ENCODE data around the gene TMEM218. TPM values are rescaled to one million over a fixed set of nuclear protein-coding genes. Genes with fewer than 3 reads are reported as not detected.
A peak's percentile ranks its signal among the peaks of the same experiment; 100 is the strongest.
"Not testable (repeated sequence)": the region's sequence is repeated elsewhere in the genome, so short reads cannot be mapped to it uniquely, and the experiment has no call there.

The TMEM218 gene
- total RNA-seq, 2 experiments from 2014 or later = 14.9 to 17.4 TPM

- Mint-ChIP-seq H3K27ac (no peak overlapping the region), H3K4me3 (no peak overlapping the region), H3K4me1 (ENCODE audit: low read depth) (no peaks in the 10 kb centered on the region), H3K9me3 (ENCODE audit: insufficient read depth) (no peaks in the 10 kb centered on the region), H3K27me3 (ENCODE audit: low read depth) (no peaks in the 10 kb centered on the region), H3K36me3 (ENCODE audit: low read depth) (peaks cover 20% of the 10 kb centered on the region)
- DNase-seq = no peak
- ChIA-PET CTCF (no interaction called here), POLR2A (no interaction called here)
- ATAC-seq = no peak
These were observed 9.8 kb downstream of the TMEM218 start for GRCh38 chr11:125101596-125101995.

- Mint-ChIP-seq H3K36me3 (ENCODE audit: low read depth) (peaks cover 25% of the 10 kb centered on the region), H3K4me1 (ENCODE audit: low read depth) (no peaks in the 10 kb centered on the region), H3K4me3 (no peak overlapping the region), H3K27ac (no peak overlapping the region), H3K27me3 (ENCODE audit: low read depth) (no peaks in the 10 kb centered on the region), H3K9me3 (ENCODE audit: insufficient read depth) (no peaks in the 10 kb centered on the region)
- DNase-seq = no peak
- ChIA-PET CTCF (interaction anchor here (0.6 to 1.3 kb wide), 3 partner anchors 9 to 603 kb away, joined by 3 to 4 read pairs (median 3); no protein-coding TSS in a partner anchor), POLR2A (no interaction called here)
- ATAC-seq = no peak
These were observed 11.3 kb downstream of the TMEM218 start for GRCh38 chr11:125100136-125100535.

GRCh38 chr11:125094731-125095130 is 16.7 kb downstream of the TMEM218 start:
- ATAC-seq (no peak), DNase-seq (no peak)
- Mint-ChIP-seq H3K4me3 (no peak overlapping the region), H3K4me1 (ENCODE audit: low read depth) (peaks cover 5% of the 10 kb centered on the region), H3K36me3 (ENCODE audit: low read depth) (peaks cover 13% of the 10 kb centered on the region), H3K27ac (no peak overlapping the region), H3K9me3 (ENCODE audit: insufficient read depth) (no peaks in the 10 kb centered on the region), H3K27me3 (ENCODE audit: low read depth) (no peaks in the 10 kb centered on the region)
- POLR2A ChIA-PET = no interaction called here
- CTCF ChIA-PET = interaction anchor here (2.5 kb wide), 1 partner anchor 17 kb away, joined by 7 read pairs; the partner anchor contains the start of gene TMEM218

DNA sequence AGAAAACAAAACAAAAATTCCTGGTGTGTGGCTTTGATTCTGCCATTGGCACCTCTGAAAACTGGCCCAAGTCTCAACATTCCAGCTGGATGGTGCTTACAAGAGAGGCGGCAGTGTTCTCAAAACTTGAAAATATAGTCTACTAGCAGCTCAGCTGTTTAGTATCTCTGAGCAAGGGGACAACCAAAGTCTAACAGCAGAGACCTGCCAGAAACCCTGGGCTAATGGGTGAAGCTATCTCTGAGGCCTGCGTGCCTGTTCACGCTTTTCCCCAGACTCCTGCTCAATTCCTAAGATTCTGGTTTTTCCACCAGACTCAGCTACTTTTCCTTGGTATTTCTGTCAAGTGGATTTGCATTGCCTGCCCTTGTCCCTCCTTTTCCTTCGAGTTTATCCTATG is 17.9 kb downstream of the TMEM218 start:
- Mint-ChIP-seq H3K4me3 (no peak overlapping the region), H3K9me3 (ENCODE audit: insufficient read depth) (no peaks in the 10 kb centered on the region), H3K4me1 (ENCODE audit: low read depth) (peaks cover 5% of the 10 kb centered on the region), H3K27ac (no peak overlapping the region), H3K27me3 (ENCODE audit: low read depth) (no peaks in the 10 kb centered on the region), H3K36me3 (ENCODE audit: low read depth) (peaks cover 11% of the 10 kb centered on the region)
- ChIA-PET CTCF (interaction anchor here (1.1 kb wide), 1 partner anchor 31 kb away, joined by 4 read pairs; no protein-coding TSS in a partner anchor), POLR2A (no interaction called here)
- no peak for ATAC-seq
- DNase-seq = no peak

DNA sequence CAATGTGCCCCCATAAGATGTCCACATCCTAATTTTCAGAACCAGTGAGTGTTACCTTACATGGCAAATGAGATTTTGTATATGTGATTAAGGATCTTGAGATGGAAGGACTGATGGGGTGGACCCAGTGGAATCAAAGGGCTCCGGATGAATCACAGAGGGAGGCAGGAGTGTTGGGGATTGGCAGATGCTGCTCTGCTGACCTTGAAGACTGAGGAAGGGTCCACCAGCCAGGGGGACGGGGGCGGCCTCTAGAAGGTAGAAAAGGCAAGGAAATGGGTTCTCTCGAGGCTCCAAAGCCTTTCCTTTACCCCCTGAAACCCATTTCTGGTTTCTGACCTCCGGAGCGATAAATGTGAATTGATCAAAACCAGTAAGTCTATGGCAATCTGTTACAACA is 18.8 kb downstream of the TMEM218 start:
- Mint-ChIP-seq H3K27me3 (ENCODE audit: low read depth) (no peaks in the 10 kb centered on the region), H3K36me3 (ENCODE audit: low read depth) (peaks cover 9% of the 10 kb centered on the region), H3K4me3 (no peak overlapping the region), H3K27ac (no peak overlapping the region), H3K4me1 (ENCODE audit: low read depth) (peaks cover 5% of the 10 kb centered on the region), H3K9me3 (ENCODE audit: insufficient read depth) (no peaks in the 10 kb centered on the region)
- POLR2A ChIA-PET = no interaction called here
- no peak for ATAC-seq
- CTCF ChIA-PET = interaction anchor here (2.2 to 2.6 kb wide), 3 partner anchors 14 to 254 kb away, joined by 7 to 34 read pairs (median 8); no protein-coding TSS in a partner anchor
- no peak for DNase-seq

- POLR2A ChIA-PET = no interaction called here
- CTCF ChIA-PET = interaction anchor here (0.6 to 2.6 kb wide), 11 partner anchors 8 to 255 kb away, joined by 3 to 34 read pairs (median 8); no protein-coding TSS in a partner anchor
- peaks cover 7% of the 10 kb centered on the region for H3K36me3 Mint-ChIP-seq (ENCODE audit: low read depth)
- ATAC-seq = no peak
- H3K4me1 Mint-ChIP-seq (ENCODE audit: low read depth) = peaks cover 5% of the 10 kb centered on the region
- no peak overlapping the region for H3K4me3 Mint-ChIP-seq
- H3K27ac Mint-ChIP-seq = no peak overlapping the region
- H3K27me3 Mint-ChIP-seq (ENCODE audit: low read depth) = no peaks in the 10 kb centered on the region
- DNase-seq = no peak
- H3K9me3 Mint-ChIP-seq (ENCODE audit: insufficient read depth) = no peaks in the 10 kb centered on the region
These were observed 19.4 kb downstream of the TMEM218 start for GRCh38 chr11:125091877-125092664.

GRCh38 chr11:125091247-125091876 is 20.1 kb downstream of the TMEM218 start:
- DNase-seq (no peak), ATAC-seq (no peak)
- H3K4me1 Mint-ChIP-seq (ENCODE audit: low read depth) = peaks cover 8% of the 10 kb centered on the region
- ChIA-PET CTCF (interaction anchor here (0.6 to 2.6 kb wide), 15 partner anchors 9 to 266 kb away, joined by 3 to 34 read pairs (median 6); partner anchors contain the start of gene TMEM218), POLR2A (interaction anchor here (0.5 to 1.7 kb wide), 4 partner anchors 15 to 138 kb away, joined by 3 to 5 read pairs (median 4); partner anchors contain the start of gene TMEM218)
- H3K4me3 Mint-ChIP-seq = no peak overlapping the region
- peaks cover 3% of the 10 kb centered on the region for H3K36me3 Mint-ChIP-seq (ENCODE audit: low read depth)
- peak overlapping the region; percentile 20 for H3K27ac Mint-ChIP-seq
- no peaks in the 10 kb centered on the region for H3K9me3 Mint-ChIP-seq (ENCODE audit: insufficient read depth)
- H3K27me3 Mint-ChIP-seq (ENCODE audit: low read depth) = no peaks in the 10 kb centered on the region

- ChIA-PET CTCF (interaction anchor here (0.8 to 2.6 kb wide), 14 partner anchors 8 to 267 kb away, joined by 3 to 34 read pairs (median 6); partner anchors contain the start of gene TMEM218), POLR2A (interaction anchor here (0.5 to 1.7 kb wide), 4 partner anchors 15 to 138 kb away, joined by 3 to 5 read pairs (median 4); partner anchors contain the start of gene TMEM218)
- Mint-ChIP-seq H3K9me3 (ENCODE audit: insufficient read depth) (no peaks in the 10 kb centered on the region), H3K36me3 (ENCODE audit: low read depth) (peaks cover under 1% of the 10 kb centered on the region), H3K4me3 (no peak overlapping the region), H3K4me1 (ENCODE audit: low read depth) (peaks cover 8% of the 10 kb centered on the region), H3K27ac (peak overlapping the region; percentile 20), H3K27me3 (ENCODE audit: low read depth) (no peaks in the 10 kb centered on the region)
- ATAC-seq = no peak
- no peak for DNase-seq
These were observed 20.6 kb downstream of the TMEM218 start for GRCh38 chr11:125090816-125091215.

DNA sequence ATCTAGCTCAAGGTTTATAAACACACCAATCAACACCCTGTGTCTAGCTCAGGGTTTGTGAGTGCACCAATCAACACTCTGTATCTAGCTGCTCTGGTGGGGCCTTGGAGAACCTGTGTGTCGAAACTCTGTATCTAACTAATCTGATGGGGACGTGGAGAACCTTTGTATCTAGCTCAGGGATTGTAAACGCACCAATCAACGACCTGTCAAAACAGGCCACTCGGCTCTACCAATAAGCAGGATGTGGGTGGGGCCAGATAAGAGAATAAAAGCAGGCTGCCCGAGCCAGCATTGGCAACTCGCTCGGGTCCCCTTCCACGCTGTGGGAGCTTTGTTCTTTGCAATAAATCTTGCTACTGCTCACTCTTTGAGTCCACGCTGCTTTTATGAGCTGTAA is 21.3 kb downstream of the TMEM218 start:
- not testable (repeated sequence) for DNase-seq; ATAC-seq; H3K36me3 Mint-ChIP-seq (ENCODE audit: low read depth); H3K9me3 Mint-ChIP-seq (ENCODE audit: insufficient read depth); H3K27me3 Mint-ChIP-seq (ENCODE audit: low read depth); H3K27ac Mint-ChIP-seq; H3K4me1 Mint-ChIP-seq (ENCODE audit: low read depth); H3K4me3 Mint-ChIP-seq
- CTCF ChIA-PET = interaction anchor here (1.6 to 2.6 kb wide), 6 partner anchors 12 to 52 kb away, joined by 5 to 34 read pairs (median 11); no protein-coding TSS in a partner anchor
- POLR2A ChIA-PET = interaction anchor here (1.7 kb wide), 1 partner anchor 21 kb away, joined by 5 read pairs; the partner anchor contains the start of gene TMEM218

DNA sequence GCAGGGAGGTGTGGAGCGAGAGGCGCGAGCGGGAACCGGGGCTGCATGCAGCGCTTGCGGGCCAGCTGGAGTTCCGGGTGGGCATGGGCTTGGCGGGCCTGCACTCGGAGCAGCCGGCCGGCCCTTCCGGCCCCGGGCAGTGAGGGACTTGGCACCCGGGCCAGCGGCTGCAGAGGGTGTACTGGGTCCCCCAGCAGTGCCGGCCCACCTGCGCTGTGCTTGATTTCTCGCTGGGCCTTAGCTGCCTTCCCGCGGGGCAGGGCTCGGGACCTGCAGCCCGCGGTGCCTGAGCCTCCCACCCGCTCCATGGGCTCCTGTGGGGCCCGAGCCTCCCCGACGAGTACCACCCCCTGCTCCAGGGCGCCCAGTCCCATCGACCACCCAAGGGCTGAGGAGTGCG is 21.9 kb downstream of the TMEM218 start:
- CTCF ChIA-PET; H3K36me3 Mint-ChIP-seq (ENCODE audit: low read depth); ATAC-seq; H3K27ac Mint-ChIP-seq; H3K4me3 Mint-ChIP-seq; H3K27me3 Mint-ChIP-seq (ENCODE audit: low read depth); H3K9me3 Mint-ChIP-seq (ENCODE audit: insufficient read depth); H3K4me1 Mint-ChIP-seq (ENCODE audit: low read depth); DNase-seq: not testable (repeated sequence)
- POLR2A ChIA-PET = interaction anchor here (1.7 kb wide), 1 partner anchor 22 kb away, joined by 5 read pairs; the partner anchor contains the start of gene TMEM218

GRCh38 chr11:125088576-125089455 is 22.6 kb downstream of the TMEM218 start:
- Mint-ChIP-seq H3K27me3 (ENCODE audit: low read depth) (no peaks in the 10 kb centered on the region), H3K27ac (no peak overlapping the region), H3K36me3 (ENCODE audit: low read depth) (no peaks in the 10 kb centered on the region), H3K9me3 (ENCODE audit: insufficient read depth) (no peaks in the 10 kb centered on the region), H3K4me1 (ENCODE audit: low read depth) (peaks cover 8% of the 10 kb centered on the region), H3K4me3 (no peak overlapping the region)
- POLR2A ChIA-PET = no interaction called here
- ATAC-seq (no peak), DNase-seq (no peak)
- CTCF ChIA-PET = interaction anchor here (0.8 to 1.1 kb wide), 3 partner anchors 19 to 36 kb away, joined by 3 to 4 read pairs (median 3); partner anchors contain the start of gene TMEM218
